HepG2 (cell line): ENCODE results near the gene ANXA5. TPM values are rescaled to one million over a fixed set of nuclear protein-coding genes. Genes with fewer than 3 reads are reported as not detected.
A peak's percentile ranks its signal among the peaks of the same experiment; 100 is the strongest.

ENCODE experiments used
- ARNT2 ChIP-seq: sonication (generic); formaldehyde crosslinking; IDR thresholded peaks from 2 replicates; pipeline ENCODE4 v1.8.0; 2022; ENCODE audit warnings: mild to moderate bottlenecking, low read depth, missing genetic modification reagents, moderate library complexity
- BCL6 ChIP-seq: IDR thresholded peaks from 2 replicates; pipeline ENCODE4 v1.6.1; 2016; ENCODE audit warnings: missing genetic modification reagents, missing compliant biosample characterization
- CREM ChIP-seq, 2 experiments: sonication (generic) in 1 of 2; formaldehyde crosslinking in 1 of 2; IDR thresholded peaks; 2 replicates each; pipeline versions ENCODE4 v1.4.0 to v1.6.1; 2016 to 2020; ENCODE audit warnings: antibody characterized with exemption in 1 of 2, mild to moderate bottlenecking in 1 of 2, missing genetic modification reagents in 1 of 2
- HNF4A ChIP-seq: sonication (generic); formaldehyde crosslinking; IDR thresholded peaks from 2 replicates; pipeline ENCODE4 v1.4.0; 2020; ENCODE audit warnings: missing genetic modification reagents
- HNF4G ChIP-seq, 2 experiments: sonication (generic) in 1 of 2; formaldehyde crosslinking in 1 of 2; IDR thresholded peaks; 2 replicates each; pipeline versions ENCODE4 v1.4.0 to v1.6.1; 2011 to 2020; ENCODE audit warnings: borderline replicate concordance in 2 of 2, low read depth in 2 of 2, mild to moderate bottlenecking in 2 of 2, low read length in 1 of 2, missing genetic modification reagents in 1 of 2, moderate library complexity in 1 of 2
- MIXL1 ChIP-seq: IDR thresholded peaks from 2 replicates; pipeline ENCODE4 v1.6.1; 2016
- NCOA2 ChIP-seq: sonication (generic); formaldehyde crosslinking; IDR thresholded peaks from 2 replicates; pipeline ENCODE4 v1.8.0; 2022; ENCODE audit warnings: inconsistent platforms
- POGZ ChIP-seq: sonication (generic); formaldehyde crosslinking; IDR thresholded peaks from 2 replicates; pipeline ENCODE4 v1.4.0; 2020; ENCODE audit warnings: mild to moderate bottlenecking, missing genetic modification reagents
- RCOR2 ChIP-seq: IDR thresholded peaks from 2 replicates; pipeline ENCODE4 v1.6.1; 2016; ENCODE audit warnings: missing biosample characterization, missing genetic modification reagents
- STAT5B ChIP-seq: sonication (generic); formaldehyde crosslinking; IDR thresholded peaks from 2 replicates; pipeline ENCODE4 v1.4.0; 2020; ENCODE audit warnings: missing genetic modification reagents
- ZNF652 ChIP-seq: IDR thresholded peaks from 2 replicates; pipeline ENCODE4 v1.6.1; 2016; ENCODE audit warnings: low read depth, borderline replicate concordance
- ZNF891 ChIP-seq: sonication (generic); formaldehyde crosslinking; IDR thresholded peaks from 2 replicates; pipeline ENCODE4 v1.5.0; 2020; ENCODE audit warnings: mild to moderate bottlenecking, missing genetic modification reagents
- polyA plus RNA-seq, 8 experiments: library from polyadenylated mRNA; depleted of rRNA in 3 of 8; stranded (reverse) in 7 of 8; unstranded in 1 of 8; fragments of >200 nt; fragmentation: Illumina TruSeq in 4 of 8; extraction: Trizol in 4 of 8; gene quantifications; 2 replicates each; pipeline versions ENCODE4 v1.2.1 to v1.2.3, GENCODE V29; 2011 to 2016; ENCODE audit warnings: low read depth in 4 of 8, missing spikeins in 1 of 8, mixed read lengths in 1 of 8; ENCODE audit not compliant: insufficient read depth in 1 of 8
- total RNA-seq, 5 experiments: library from RNA; depleted of rRNA; stranded (reverse); fragments of >200 nt; fragmentation: Illumina TruSeq; extraction: Trizol; gene quantifications; 2 replicates each; pipeline ENCODE4 v1.2.3, GENCODE V29; 2016; ENCODE audit warnings: low read depth in 1 of 5
- TF ChIP-seq, protein P1 (sequence below): sonication (generic); formaldehyde crosslinking; IDR thresholded peaks from 2 replicates; pipeline ENCODE4 v1.5.1; 2020; ENCODE audit warnings: mild to moderate bottlenecking, missing genetic modification reagents, borderline replicate concordance
- TF ChIP-seq, protein P2 (sequence below): sonication (generic); formaldehyde crosslinking; IDR thresholded peaks from 2 replicates; pipeline ENCODE4 v1.4.0; 2020; ENCODE audit warnings: missing genetic modification reagents, borderline replicate concordance
- TF ChIP-seq, protein P3 (sequence below): sonication (generic); formaldehyde crosslinking; conservative IDR thresholded peaks from 2 replicates; pipeline ENCODE4 v1.4.0; 2020; ENCODE audit warnings: mild to moderate bottlenecking, missing genetic modification reagents, moderate library complexity

The ANXA5 gene
- total and polyA plus RNA-seq, 2 of the 13 experiments (the other 11 are each of a cell fraction or from before 2014, with no cell fraction given) = 209 to 342 TPM

DNA sequence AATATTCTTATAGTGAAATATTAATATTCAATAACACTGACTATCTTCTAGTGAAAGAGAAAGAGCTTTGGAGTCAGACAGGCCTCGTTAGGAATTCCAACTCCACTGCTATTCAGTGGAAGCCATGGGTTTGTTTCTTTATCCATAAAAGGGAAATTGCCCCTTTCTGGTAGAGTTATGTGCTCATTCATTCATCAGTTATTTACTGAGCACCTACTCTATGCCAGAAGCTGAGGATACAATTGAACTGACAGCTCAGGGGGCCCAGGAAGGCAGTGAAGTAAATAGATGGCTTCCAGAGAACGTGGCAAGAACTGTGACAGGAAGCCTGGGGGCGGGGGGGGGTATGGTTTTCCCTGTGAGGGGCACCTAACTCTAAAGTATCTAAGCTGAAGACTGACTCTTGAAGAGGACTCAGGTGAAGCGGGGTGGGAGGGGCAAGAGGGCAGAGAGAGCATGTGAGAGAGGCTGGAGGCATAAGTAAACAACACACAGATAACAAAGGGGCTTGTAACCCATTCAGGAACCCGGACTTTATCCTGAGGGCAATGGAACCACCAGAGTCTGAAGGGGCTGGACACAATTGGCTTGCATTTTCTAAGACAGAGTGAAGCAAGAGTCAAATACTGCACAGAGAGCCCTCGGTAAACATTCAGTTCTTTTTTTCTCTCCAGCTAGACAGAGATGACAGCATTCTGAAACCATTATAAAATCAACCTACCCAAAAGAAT is 20.3 kb downstream of the ANXA5 start (continued):
- peak; percentile 66 for TF ChIP-seq NCOA2
- TF ChIP-seq ARNT2 (CRISPR knock-in tag) = no peak
- TF ChIP-seq, protein P1, sequence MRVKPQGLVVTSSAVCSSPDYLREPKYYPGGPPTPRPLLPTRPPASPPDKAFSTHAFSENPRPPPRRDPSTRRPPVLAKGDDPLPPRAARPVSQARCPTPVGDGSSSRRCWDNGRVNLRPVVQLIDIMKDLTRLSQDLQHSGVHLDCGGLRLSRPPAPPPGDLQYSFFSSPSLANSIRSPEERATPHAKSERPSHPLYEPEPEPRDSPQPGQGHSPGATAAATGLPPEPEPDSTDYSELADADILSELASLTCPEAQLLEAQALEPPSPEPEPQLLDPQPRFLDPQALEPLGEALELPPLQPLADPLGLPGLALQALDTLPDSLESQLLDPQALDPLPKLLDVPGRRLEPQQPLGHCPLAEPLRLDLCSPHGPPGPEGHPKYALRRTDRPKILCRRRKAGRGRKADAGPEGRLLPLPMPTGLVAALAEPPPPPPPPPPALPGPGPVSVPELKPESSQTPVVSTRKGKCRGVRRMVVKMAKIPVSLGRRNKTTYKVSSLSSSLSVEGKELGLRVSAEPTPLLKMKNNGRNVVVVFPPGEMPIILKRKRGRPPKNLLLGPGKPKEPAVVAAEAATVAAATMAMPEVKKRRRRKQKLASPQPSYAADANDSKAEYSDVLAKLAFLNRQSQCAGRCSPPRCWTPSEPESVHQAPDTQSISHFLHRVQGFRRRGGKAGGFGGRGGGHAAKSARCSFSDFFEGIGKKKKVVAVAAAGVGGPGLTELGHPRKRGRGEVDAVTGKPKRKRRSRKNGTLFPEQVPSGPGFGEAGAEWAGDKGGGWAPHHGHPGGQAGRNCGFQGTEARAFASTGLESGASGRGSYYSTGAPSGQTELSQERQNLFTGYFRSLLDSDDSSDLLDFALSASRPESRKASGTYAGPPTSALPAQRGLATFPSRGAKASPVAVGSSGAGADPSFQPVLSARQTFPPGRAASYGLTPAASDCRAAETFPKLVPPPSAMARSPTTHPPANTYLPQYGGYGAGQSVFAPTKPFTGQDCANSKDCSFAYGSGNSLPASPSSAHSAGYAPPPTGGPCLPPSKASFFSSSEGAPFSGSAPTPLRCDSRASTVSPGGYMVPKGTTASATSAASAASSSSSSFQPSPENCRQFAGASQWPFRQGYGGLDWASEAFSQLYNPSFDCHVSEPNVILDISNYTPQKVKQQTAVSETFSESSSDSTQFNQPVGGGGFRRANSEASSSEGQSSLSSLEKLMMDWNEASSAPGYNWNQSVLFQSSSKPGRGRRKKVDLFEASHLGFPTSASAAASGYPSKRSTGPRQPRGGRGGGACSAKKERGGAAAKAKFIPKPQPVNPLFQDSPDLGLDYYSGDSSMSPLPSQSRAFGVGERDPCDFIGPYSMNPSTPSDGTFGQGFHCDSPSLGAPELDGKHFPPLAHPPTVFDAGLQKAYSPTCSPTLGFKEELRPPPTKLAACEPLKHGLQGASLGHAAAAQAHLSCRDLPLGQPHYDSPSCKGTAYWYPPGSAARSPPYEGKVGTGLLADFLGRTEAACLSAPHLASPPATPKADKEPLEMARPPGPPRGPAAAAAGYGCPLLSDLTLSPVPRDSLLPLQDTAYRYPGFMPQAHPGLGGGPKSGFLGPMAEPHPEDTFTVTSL (CRISPR knock-in tag) = peak; percentile 36; the same call in 1 of the 2 replicates
- TF ChIP-seq CREM (IDR thresholded peaks at IDR 0.05) = peak; percentile 56; the same call in 1 of the 2 replicates
- TF ChIP-seq CREM (CRISPR knock-in tag; IDR thresholded peaks at IDR 0.05) = no peak
- TF ChIP-seq, protein P2, sequence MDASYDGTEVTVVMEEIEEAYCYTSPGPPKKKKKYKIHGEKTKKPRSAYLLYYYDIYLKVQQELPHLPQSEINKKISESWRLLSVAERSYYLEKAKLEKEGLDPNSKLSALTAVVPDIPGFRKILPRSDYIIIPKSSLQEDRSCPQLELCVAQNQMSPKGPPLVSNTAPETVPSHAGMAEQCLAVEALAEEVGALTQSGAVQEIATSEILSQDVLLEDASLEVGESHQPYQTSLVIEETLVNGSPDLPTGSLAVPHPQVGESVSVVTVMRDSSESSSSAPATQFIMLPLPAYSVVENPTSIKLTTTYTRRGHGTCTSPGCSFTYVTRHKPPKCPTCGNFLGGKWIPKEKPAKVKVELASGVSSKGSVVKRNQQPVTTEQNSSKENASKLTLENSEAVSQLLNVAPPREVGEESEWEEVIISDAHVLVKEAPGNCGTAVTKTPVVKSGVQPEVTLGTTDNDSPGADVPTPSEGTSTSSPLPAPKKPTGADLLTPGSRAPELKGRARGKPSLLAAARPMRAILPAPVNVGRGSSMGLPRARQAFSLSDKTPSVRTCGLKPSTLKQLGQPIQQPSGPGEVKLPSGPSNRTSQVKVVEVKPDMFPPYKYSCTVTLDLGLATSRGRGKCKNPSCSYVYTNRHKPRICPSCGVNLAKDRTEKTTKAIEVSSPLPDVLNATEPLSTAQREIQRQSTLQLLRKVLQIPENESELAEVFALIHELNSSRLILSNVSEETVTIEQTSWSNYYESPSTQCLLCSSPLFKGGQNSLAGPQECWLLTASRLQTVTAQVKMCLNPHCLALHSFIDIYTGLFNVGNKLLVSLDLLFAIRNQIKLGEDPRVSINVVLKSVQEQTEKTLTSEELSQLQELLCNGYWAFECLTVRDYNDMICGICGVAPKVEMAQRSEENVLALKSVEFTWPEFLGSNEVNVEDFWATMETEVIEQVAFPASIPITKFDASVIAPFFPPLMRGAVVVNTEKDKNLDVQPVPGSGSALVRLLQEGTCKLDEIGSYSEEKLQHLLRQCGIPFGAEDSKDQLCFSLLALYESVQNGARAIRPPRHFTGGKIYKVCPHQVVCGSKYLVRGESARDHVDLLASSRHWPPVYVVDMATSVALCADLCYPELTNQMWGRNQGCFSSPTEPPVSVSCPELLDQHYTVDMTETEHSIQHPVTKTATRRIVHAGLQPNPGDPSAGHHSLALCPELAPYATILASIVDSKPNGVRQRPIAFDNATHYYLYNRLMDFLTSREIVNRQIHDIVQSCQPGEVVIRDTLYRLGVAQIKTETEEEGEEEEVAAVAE (CRISPR knock-in tag) = 0 out of 2 replicates have a peak, but pooled peaks have one; percentile 48
- no peak for TF ChIP-seq ZNF891
- peak; percentile 94 for TF ChIP-seq HNF4G (IDR thresholded peaks at IDR 0.05; ENCODE audit: borderline replicate concordance, low read depth, low read length)
- TF ChIP-seq HNF4G (CRISPR knock-in tag; IDR thresholded peaks at IDR 0.05; ENCODE audit: borderline replicate concordance, low read depth) = peak; percentile 62; the same call in 1 of the 2 replicates
- TF ChIP-seq BCL6 (CRISPR knock-in tag) = peak; percentile 46; the same call in 1 of the 2 replicates
- TF ChIP-seq ZNF652 = peak; percentile 57; the same call in 1 of the 2 replicates
- TF ChIP-seq, protein P3, sequence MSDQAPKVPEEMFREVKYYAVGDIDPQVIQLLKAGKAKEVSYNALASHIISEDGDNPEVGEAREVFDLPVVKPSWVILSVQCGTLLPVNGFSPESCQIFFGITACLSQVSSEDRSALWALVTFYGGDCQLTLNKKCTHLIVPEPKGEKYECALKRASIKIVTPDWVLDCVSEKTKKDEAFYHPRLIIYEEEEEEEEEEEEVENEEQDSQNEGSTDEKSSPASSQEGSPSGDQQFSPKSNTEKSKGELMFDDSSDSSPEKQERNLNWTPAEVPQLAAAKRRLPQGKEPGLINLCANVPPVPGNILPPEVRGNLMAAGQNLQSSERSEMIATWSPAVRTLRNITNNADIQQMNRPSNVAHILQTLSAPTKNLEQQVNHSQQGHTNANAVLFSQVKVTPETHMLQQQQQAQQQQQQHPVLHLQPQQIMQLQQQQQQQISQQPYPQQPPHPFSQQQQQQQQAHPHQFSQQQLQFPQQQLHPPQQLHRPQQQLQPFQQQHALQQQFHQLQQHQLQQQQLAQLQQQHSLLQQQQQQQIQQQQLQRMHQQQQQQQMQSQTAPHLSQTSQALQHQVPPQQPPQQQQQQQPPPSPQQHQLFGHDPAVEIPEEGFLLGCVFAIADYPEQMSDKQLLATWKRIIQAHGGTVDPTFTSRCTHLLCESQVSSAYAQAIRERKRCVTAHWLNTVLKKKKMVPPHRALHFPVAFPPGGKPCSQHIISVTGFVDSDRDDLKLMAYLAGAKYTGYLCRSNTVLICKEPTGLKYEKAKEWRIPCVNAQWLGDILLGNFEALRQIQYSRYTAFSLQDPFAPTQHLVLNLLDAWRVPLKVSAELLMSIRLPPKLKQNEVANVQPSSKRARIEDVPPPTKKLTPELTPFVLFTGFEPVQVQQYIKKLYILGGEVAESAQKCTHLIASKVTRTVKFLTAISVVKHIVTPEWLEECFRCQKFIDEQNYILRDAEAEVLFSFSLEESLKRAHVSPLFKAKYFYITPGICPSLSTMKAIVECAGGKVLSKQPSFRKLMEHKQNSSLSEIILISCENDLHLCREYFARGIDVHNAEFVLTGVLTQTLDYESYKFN (CRISPR knock-in tag) = peak; percentile 85
- peak; percentile 92 for TF ChIP-seq HNF4A (CRISPR knock-in tag)
- peak; percentile 64; the same call in 1 of the 2 replicates for TF ChIP-seq RCOR2
- no peak for TF ChIP-seq STAT5B (CRISPR knock-in tag)
- no peak for TF ChIP-seq MIXL1 (CRISPR knock-in tag)
- peak; percentile 56 for TF ChIP-seq POGZ (CRISPR knock-in tag)
